Measurements from ENCODE around the gene EBF4.

The EBF4 gene

DNA sequence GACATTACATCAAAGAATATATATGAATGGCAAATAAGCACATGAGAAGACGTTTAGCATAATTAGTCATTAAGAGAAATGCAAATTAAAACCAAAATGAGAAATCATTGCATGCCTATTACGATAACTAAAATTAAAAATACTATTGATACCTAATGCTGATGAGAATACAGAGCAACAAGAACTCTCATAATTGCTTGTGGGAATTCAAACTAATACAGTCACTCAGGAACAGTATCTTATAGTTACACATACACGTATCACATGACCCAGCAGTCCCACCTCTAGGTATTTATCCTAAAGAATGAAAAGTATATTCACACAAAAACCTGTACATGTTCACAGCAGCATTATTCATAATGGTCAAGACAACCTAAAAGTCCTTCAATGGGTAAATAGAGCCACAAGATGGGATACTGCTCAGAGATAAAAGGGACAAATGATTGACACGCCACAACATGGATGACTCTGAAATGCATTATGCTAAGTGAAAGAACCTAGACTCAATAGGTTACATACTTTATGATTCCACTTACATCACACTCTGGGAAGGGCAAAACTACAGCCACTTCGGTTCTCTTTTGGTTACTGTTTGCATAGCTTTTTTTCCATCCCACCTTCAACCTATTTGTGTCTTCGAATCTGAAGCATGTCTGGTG lies 91.5 kb downstream of the EBF4 start:
- Histone ChIP-seq H3K79me2 (ENCODE audit: control insufficient read depth, insufficient read depth, low read length, poor library complexity) (no peaks in the 10 kb centered on the region), H3K27ac (ENCODE audit: low read depth, low read length) (no peak overlapping the region), H4K8ac (ENCODE audit: low read depth, low read length) (no peak overlapping the region), H2AFZ (ENCODE audit: insufficient read depth, low read length, poor library complexity) (no peak overlapping the region), H3K4me1 (ENCODE audit: control insufficient read depth in 1 of 2, insufficient read depth in 2 of 2, low read length in 2 of 2) (no peaks in the 10 kb centered on the region), H3K4me3 (ENCODE audit: low read depth, low read length) (no peak overlapping the region), H3K27me3 (ENCODE audit: insufficient read depth, low read length) (no peaks in the 10 kb centered on the region), H3K9me3 (ENCODE audit: insufficient read depth, low read depth, low read length) (peaks cover 2% of the 10 kb centered on the region), H2BK12ac (ENCODE audit: low read length) (no peak overlapping the region), H3K4ac (ENCODE audit: low read depth, low read length) (no peak overlapping the region), H3K9ac (ENCODE audit: low read length) (no peak overlapping the region), H3K18ac (ENCODE audit: low read length) (no peak overlapping the region), H3K36me3 (ENCODE audit: control insufficient read depth in 1 of 2, insufficient read depth in 2 of 2, low read length in 2 of 2) (no peaks in the 10 kb centered on the region), H2BK5ac (ENCODE audit: low read depth, low read length, poor library complexity) (no peak overlapping the region), H2AK5ac (ENCODE audit: low read length) (no peak overlapping the region), H3K23ac (ENCODE audit: low read length) (no peak overlapping the region), H3K4me2 (ENCODE audit: low read length) (no peak overlapping the region), H4K12ac (ENCODE audit: low read depth, low read length) (no peak overlapping the region), H4K91ac (ENCODE audit: low read depth, low read length) (no peak overlapping the region), H3K14ac (ENCODE audit: low read length) (no peak overlapping the region), H2BK120ac (ENCODE audit: insufficient read depth, low read length, poor library complexity) (no peak overlapping the region), H3K79me1 (ENCODE audit: low read length) (no peaks in the 10 kb centered on the region)
- WGBS (ENCODE audit: extremely low coverage, insufficient coverage, insufficient read length): no CpG with 5 or more reads among the region's 6 CpGs
- no peak for DNase-seq

DNA sequence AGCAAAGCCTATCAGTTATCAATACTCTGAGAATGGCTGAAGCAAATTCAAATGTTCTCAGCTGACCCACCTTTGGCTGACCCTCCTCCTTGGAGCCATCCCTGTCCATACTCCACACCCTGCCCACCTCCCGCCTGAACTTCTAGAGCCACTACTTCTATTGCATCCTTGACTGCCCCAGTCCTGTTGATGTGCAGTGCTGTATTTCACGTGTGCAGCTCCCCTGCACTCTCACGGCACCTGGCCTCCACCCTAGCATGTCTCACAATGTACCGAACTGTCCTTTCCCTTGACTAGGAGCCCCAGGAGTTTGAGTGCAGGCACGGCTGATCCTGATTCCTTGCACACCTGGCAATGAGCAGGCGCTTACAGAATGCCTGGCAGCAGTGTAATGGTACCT lies 100.9 kb downstream of the EBF4 start:
- Histone ChIP-seq H3K4ac (ENCODE audit: low read depth, low read length) (no peak overlapping the region), H2BK120ac (ENCODE audit: insufficient read depth, low read length, poor library complexity) (no peak overlapping the region), H4K12ac (ENCODE audit: low read depth, low read length) (no peak overlapping the region), H2AFZ (ENCODE audit: insufficient read depth, low read length, poor library complexity) (no peak overlapping the region), H3K9me3 (ENCODE audit: insufficient read depth, low read depth, low read length) (no peaks in the 10 kb centered on the region), H3K4me3 (ENCODE audit: low read depth, low read length) (peak overlapping the region; percentile 27), H3K27ac (ENCODE audit: low read depth, low read length) (no peak overlapping the region), H3K23ac (ENCODE audit: low read length) (no peak overlapping the region), H3K79me1 (ENCODE audit: low read length) (no peaks in the 10 kb centered on the region), H3K14ac (ENCODE audit: low read length) (no peak overlapping the region), H3K4me1 (ENCODE audit: control insufficient read depth in 1 of 2, insufficient read depth in 2 of 2, low read length in 2 of 2) (no peaks in the 10 kb centered on the region), H3K4me2 (ENCODE audit: low read length) (no peak overlapping the region), H3K36me3 (ENCODE audit: control insufficient read depth in 1 of 2, insufficient read depth in 2 of 2, low read length in 2 of 2) (peaks cover 22 to 30% of the 10 kb centered on the region in 2 experiments), H3K18ac (ENCODE audit: low read length) (no peak overlapping the region), H3K27me3 (ENCODE audit: insufficient read depth, low read length) (no peaks in the 10 kb centered on the region), H2BK5ac (ENCODE audit: low read depth, low read length, poor library complexity) (no peak overlapping the region), H2BK12ac (ENCODE audit: low read length) (no peak overlapping the region), H4K8ac (ENCODE audit: low read depth, low read length) (no peak overlapping the region), H4K91ac (ENCODE audit: low read depth, low read length) (no peak overlapping the region), H3K9ac (ENCODE audit: low read length) (no peak overlapping the region), H2AK5ac (ENCODE audit: low read length) (no peak overlapping the region), H3K79me2 (ENCODE audit: control insufficient read depth, insufficient read depth, low read length, poor library complexity) (no peaks in the 10 kb centered on the region)
- WGBS (ENCODE audit: extremely low coverage, insufficient coverage, insufficient read length): no CpG with 5 or more reads among the region's 6 CpGs
- no peak for DNase-seq

- no peak overlapping the region for H2BK12ac ChIP-seq (ENCODE audit: low read length)
- no peaks in the 10 kb centered on the region for H3K79me2 ChIP-seq (ENCODE audit: control insufficient read depth, insufficient read depth, low read length, poor library complexity)
- H4K12ac ChIP-seq (ENCODE audit: low read depth, low read length): no peak overlapping the region
- H2AFZ ChIP-seq (ENCODE audit: insufficient read depth, low read length, poor library complexity): no peak overlapping the region
- peaks cover 0 to 3% of the 10 kb centered on the region in 2 experiments for H3K4me1 ChIP-seq (ENCODE audit: control insufficient read depth in 1 of 2, insufficient read depth in 2 of 2, low read length in 2 of 2)
- H3K9me3 ChIP-seq (ENCODE audit: insufficient read depth, low read depth, low read length): no peaks in the 10 kb centered on the region
- H3K14ac ChIP-seq (ENCODE audit: low read length): no peak overlapping the region
- H4K91ac ChIP-seq (ENCODE audit: low read depth, low read length): no peak overlapping the region
- H2AK5ac ChIP-seq (ENCODE audit: low read length): no peak overlapping the region
- peaks cover 24 to 30% of the 10 kb centered on the region in 2 experiments for H3K36me3 ChIP-seq (ENCODE audit: control insufficient read depth in 1 of 2, insufficient read depth in 2 of 2, low read length in 2 of 2)
- no peak overlapping the region for H2BK120ac ChIP-seq (ENCODE audit: insufficient read depth, low read length, poor library complexity)
- H4K8ac ChIP-seq (ENCODE audit: low read depth, low read length): no peak overlapping the region
- H3K23ac ChIP-seq (ENCODE audit: low read length): no peak overlapping the region
- H2BK5ac ChIP-seq (ENCODE audit: low read depth, low read length, poor library complexity): no peak overlapping the region
- H3K18ac ChIP-seq (ENCODE audit: low read length): no peak overlapping the region
- H3K9ac ChIP-seq (ENCODE audit: low read length): no peak overlapping the region
- no peak overlapping the region for H3K27ac ChIP-seq (ENCODE audit: low read depth, low read length)
- no peak overlapping the region for H3K4me2 ChIP-seq (ENCODE audit: low read length)
- WGBS (ENCODE audit: extremely low coverage, insufficient coverage, insufficient read length): no CpG with 5 or more reads among the region's 23 CpGs
- no peaks in the 10 kb centered on the region for H3K79me1 ChIP-seq (ENCODE audit: low read length)
- no peaks in the 10 kb centered on the region for H3K27me3 ChIP-seq (ENCODE audit: insufficient read depth, low read length)
- DNase-seq: no peak
- H3K4ac ChIP-seq (ENCODE audit: low read depth, low read length): no peak overlapping the region
- no peak overlapping the region for H3K4me3 ChIP-seq (ENCODE audit: low read depth, low read length)
Measured at GRCh38 chr20:2794202-2794748, 101.7 kb downstream of the EBF4 start.

DNA sequence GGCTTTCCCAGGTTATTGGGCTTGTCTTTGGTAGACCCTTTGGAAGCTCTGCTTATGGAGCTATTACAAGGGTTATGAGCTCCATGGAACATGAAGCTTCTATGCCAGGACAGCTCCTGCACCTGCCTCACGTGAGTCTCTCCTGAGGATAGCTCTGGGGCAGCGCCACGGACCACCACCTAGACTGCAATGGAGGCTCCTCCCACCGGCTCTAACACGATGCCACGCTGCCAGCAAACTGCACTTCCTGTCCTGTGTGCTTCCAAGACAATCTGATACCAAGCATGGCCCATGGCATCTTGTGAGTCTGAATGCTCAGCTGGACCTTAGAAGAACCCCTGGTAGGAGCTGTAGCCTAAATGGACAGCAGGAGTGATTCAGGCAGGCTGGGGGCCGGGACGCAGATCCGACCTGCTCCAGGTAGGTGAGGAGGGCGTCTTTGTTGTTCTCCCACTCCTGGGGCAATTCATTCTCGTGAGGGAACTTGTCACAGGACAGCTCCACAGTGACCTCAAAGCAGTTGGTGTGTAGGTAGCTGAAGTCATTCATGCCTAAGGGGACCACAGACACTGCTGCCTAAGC lies 102.4 kb downstream of the EBF4 start:
- Histone ChIP-seq H3K79me2 (ENCODE audit: control insufficient read depth, insufficient read depth, low read length, poor library complexity) (peaks cover under 1% of the 10 kb centered on the region), H3K14ac (ENCODE audit: low read length) (no peak overlapping the region), H3K36me3 (ENCODE audit: control insufficient read depth in 1 of 2, insufficient read depth in 2 of 2, low read length in 2 of 2) (peaks cover 24 to 30% of the 10 kb centered on the region in 2 experiments), H3K9me3 (ENCODE audit: insufficient read depth, low read depth, low read length) (peaks cover 1% of the 10 kb centered on the region), H3K27me3 (ENCODE audit: insufficient read depth, low read length) (peaks cover under 1% of the 10 kb centered on the region), H4K12ac (ENCODE audit: low read depth, low read length) (no peak overlapping the region), H3K4me3 (ENCODE audit: low read depth, low read length) (no peak overlapping the region), H2AFZ (ENCODE audit: insufficient read depth, low read length, poor library complexity) (no peak overlapping the region), H3K9ac (ENCODE audit: low read length) (no peak overlapping the region), H4K91ac (ENCODE audit: low read depth, low read length) (no peak overlapping the region), H3K23ac (ENCODE audit: low read length) (no peak overlapping the region), H3K79me1 (ENCODE audit: low read length) (no peaks in the 10 kb centered on the region), H2AK5ac (ENCODE audit: low read length) (no peak overlapping the region), H3K27ac (ENCODE audit: low read depth, low read length) (no peak overlapping the region), H2BK5ac (ENCODE audit: low read depth, low read length, poor library complexity) (no peak overlapping the region), H3K4ac (ENCODE audit: low read depth, low read length) (no peak overlapping the region), H2BK12ac (ENCODE audit: low read length) (no peak overlapping the region), H3K18ac (ENCODE audit: low read length) (no peak overlapping the region), H3K4me2 (ENCODE audit: low read length) (no peak overlapping the region), H3K4me1 (ENCODE audit: control insufficient read depth in 1 of 2, insufficient read depth in 2 of 2, low read length in 2 of 2) (peaks cover 1 to 5% of the 10 kb centered on the region in 2 experiments), H2BK120ac (ENCODE audit: insufficient read depth, low read length, poor library complexity) (no peak overlapping the region), H4K8ac (ENCODE audit: low read depth, low read length) (no peak overlapping the region)
- WGBS (ENCODE audit: extremely low coverage, insufficient coverage, insufficient read length): no CpG with 5 or more reads among the region's 11 CpGs
- no peak for DNase-seq

All from trophoblast cell (in vitro differentiated cells and primary cell).